Mucosa of descending colon (tissue), 3 donors: ENCODE results near the gene STAB1. TPM values are rescaled to one million over a fixed set of nuclear protein-coding genes. Genes with fewer than 3 reads are reported as not detected.

Source experiments
- ATAC-seq: fragments of 200-7000 bp; cut with Tn5 transposase; one replicate; pipeline ENCODE4 v1.9.1; 2020; ENCODE audit warnings: mild to moderate bottlenecking, moderate library complexity
- DNase-seq, 3 donors: peaks; one replicate each; pipeline ENCODE4 v3.0.0-alpha.2; 2020
- H3K36me3 ChIP-seq: fragments of 200-600 bp; one replicate; pipeline ENCODE4 v1.8.0; 2021; ENCODE audit warnings: low read depth, mild to moderate bottlenecking
- H3K4me1 ChIP-seq: fragments of 200-600 bp; one replicate; pipeline ENCODE4 v1.8.0; 2021; ENCODE audit warnings: low read depth, mild to moderate bottlenecking
- H3K4me3 ChIP-seq: fragments of 200-600 bp; one replicate; pipeline ENCODE4 v1.8.0; 2021; ENCODE audit warnings: mild to moderate bottlenecking
- H3K9me3 ChIP-seq: fragments of 200-600 bp; one replicate; pipeline ENCODE4 v1.8.0; 2021; ENCODE audit warnings: mild to moderate bottlenecking
- CTCF ChIP-seq: fragments of 200-600 bp; IDR thresholded peaks from one replicate; pipeline ENCODE4 v1.8.0; 2022; ENCODE audit warnings: antibody characterized with exemption, mild to moderate bottlenecking
- intact Hi-C, 2 donors: fragments of 100-400 bp; cut with DNase I in 1 of 2; cut with micrococcal nuclease in 1 of 2; formaldehyde crosslinking; loops; one replicate each; pipeline versions ENCODE4 v1.11.0 to v1.11.1; 2022; cut with DNase I, micrococcal nuclease
- total RNA-seq, 3 donors: library from RNA; stranded (reverse); fragmentation: NEBNext Ultra II Directional in 2 of 3; extraction: Animal tissue kit (Norgen Biotek cat#: 25700) in 2 of 3; gene quantifications; one replicate each; pipeline versions ENCODE4 v1.2.1 to v1.2.4, GENCODE V29; 2021 to 2023
- donor health status: DM: no; HTN: no; CAD: no; lungs with moderate emphysema.
- donor health status: DM: no; HTN: no; CAD: no.
- donor health status: DM: no; HTN: yes; CAD: no.

STAB1 gene
- total RNA-seq, 3 donors from 2014 or later = 51.7 to 187 (median 145) TPM

- no peaks in the 10 kb centered on the region for H3K9me3 ChIP-seq
- no peak for TF ChIP-seq CTCF
- DNase-seq (peak in 1 of 3 donors; percentile 38), ATAC-seq (no peak)
- peaks cover 2% of the 10 kb centered on the region for H3K4me1 ChIP-seq
- H3K4me3 ChIP-seq = no peak overlapping the region
- intact Hi-C loops = no loop called here
- H3K36me3 ChIP-seq = no peaks in the 10 kb centered on the region
These were observed 26.3 kb downstream of the STAB1 start for GRCh38 chr3:52521488-52521824.

GRCh38 chr3:52521881-52522650, 26.9 kb downstream of the STAB1 start:
- intact Hi-C loops = no loop called here
- DNase-seq (peak in 1 of 3 donors; percentile 43), ATAC-seq (no peak)
- H3K4me1 ChIP-seq = peaks cover 2% of the 10 kb centered on the region
- H3K9me3 ChIP-seq = no peaks in the 10 kb centered on the region
- TF ChIP-seq CTCF = no peak
- no peak overlapping the region for H3K4me3 ChIP-seq
- H3K36me3 ChIP-seq = no peaks in the 10 kb centered on the region

- TF ChIP-seq CTCF = no peak
- intact Hi-C loops = no loop called here
These were observed 27.6 kb downstream of the STAB1 start for GRCh38 chr3:52522651-52523251.

DNA sequence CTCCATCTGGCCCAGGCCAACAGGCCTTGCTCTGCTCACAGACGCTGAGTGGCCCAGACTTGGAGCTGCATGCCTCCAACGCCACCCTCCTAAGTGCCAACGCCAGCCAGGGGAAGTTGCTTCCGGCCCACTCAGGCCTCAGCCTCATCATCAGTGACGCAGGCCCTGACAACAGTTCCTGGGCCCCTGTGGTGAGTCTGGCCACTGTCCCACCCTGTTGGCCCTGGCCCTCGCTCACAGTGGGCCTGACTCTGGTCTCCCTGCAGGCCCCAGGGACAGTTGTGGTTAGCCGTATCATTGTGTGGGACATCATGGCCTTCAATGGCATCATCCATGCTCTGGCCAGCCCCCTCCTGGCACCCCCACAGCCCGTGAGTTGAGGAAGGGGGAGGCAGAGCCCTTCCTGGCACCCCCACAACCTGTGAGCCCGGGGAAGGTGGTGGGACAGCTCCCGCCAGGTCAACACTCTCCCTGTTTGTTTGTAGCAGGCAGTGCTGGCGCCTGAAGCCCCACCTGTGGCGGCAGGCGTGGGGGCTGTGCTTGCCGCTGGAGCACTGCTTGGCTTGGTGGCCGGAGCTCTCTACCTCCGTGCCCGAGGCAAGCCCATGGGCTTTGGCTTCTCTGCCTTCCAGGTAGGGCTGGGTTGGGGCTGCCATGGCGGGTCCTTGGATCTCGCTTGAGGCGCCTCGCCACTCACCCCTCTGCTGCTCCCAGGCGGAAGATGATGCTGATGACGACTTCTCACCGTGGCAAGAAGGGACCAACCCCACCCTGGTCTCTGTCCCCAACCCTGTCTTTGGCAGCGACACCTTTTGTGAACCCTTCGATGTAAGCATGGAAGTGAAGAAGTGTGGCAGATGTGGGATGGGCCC, 28.5 kb downstream of the STAB1 start:
- intact Hi-C loops = no loop called here
- ATAC-seq = no peak
- H3K9me3 ChIP-seq = no peaks in the 10 kb centered on the region

More at GRCh38 chr3:52522651-52523251, 27.6 kb downstream of the STAB1 start:
- DNase-seq (peak in 2 of 3 donors; percentile 16 to 33), ATAC-seq (no peak)
- Histone ChIP-seq H3K9me3 (no peaks in the 10 kb centered on the region), H3K4me1 (peaks cover 2% of the 10 kb centered on the region), H3K36me3 (no peaks in the 10 kb centered on the region), H3K4me3 (no peak overlapping the region)

More for the DNA sequence above, 28.5 kb downstream of the STAB1 start:
- no peaks in the 10 kb centered on the region for H3K36me3 ChIP-seq
- H3K4me1 ChIP-seq = no peaks in the 10 kb centered on the region
- peak in 2 of 3 donors; percentile 23 to 45 for DNase-seq
- no peak overlapping the region for H3K4me3 ChIP-seq
- no peak for TF ChIP-seq CTCF
